Liver (tissue), 9 donors: ENCODE measurements around the gene RAPGEF1. TPM values are rescaled to one million over a fixed set of nuclear protein-coding genes. Genes with fewer than 3 reads are reported as not detected.

Experiments
- DNase-seq: peaks from one replicate; pipeline ENCODE4 v3.0.0-alpha.2; 2017; ENCODE audit warnings: low spot score
- H3K27ac ChIP-seq, 2 donors: one replicate each; pipeline ENCODE4 v1.7.0; 2013; ENCODE audit warnings: inconsistent platforms in 2 of 2, low read length in 2 of 2, control low read depth in 1 of 2, low read depth in 1 of 2, mild to moderate bottlenecking in 1 of 2
- H3K27me3 ChIP-seq, 4 donors: one replicate each; pipeline versions ENCODE4 v1.6.1 to v1.7.0; 2013; ENCODE audit warnings: low read length in 3 of 4, inconsistent platforms in 1 of 4, mild to moderate bottlenecking in 1 of 4, moderate library complexity in 1 of 4; ENCODE audit not compliant: control insufficient read depth in 4 of 4, insufficient read depth in 4 of 4
- H3K36me3 ChIP-seq, 4 donors: one replicate each; pipeline versions ENCODE4 v1.6.1 to v1.7.0; 2013; ENCODE audit warnings: low read length in 3 of 4, mild to moderate bottlenecking in 3 of 4, low read depth in 1 of 4, moderate library complexity in 1 of 4; ENCODE audit not compliant: control insufficient read depth in 4 of 4, insufficient read depth in 3 of 4
- H3K4me1 ChIP-seq, 4 donors: one replicate each; pipeline versions ENCODE4 v1.6.1 to v1.7.0; 2013; ENCODE audit warnings: low read length in 3 of 4, mild to moderate bottlenecking in 3 of 4, moderate library complexity in 1 of 4; ENCODE audit not compliant: control insufficient read depth in 4 of 4, insufficient read depth in 4 of 4
- H3K4me3 ChIP-seq, 3 donors: one replicate each; pipeline versions ENCODE4 v1.6.1 to v1.7.0; 2013; ENCODE audit warnings: low read length in 3 of 3, control low read depth in 1 of 3, low read depth in 1 of 3, mild to moderate bottlenecking in 1 of 3
- H3K9ac ChIP-seq, 2 donors: one replicate each; pipeline ENCODE4 v1.7.0; 2013; ENCODE audit warnings: low read length in 2 of 2, mild to moderate bottlenecking in 2 of 2, moderate library complexity in 2 of 2, control low read depth in 1 of 2, low read depth in 1 of 2
- H3K9me3 ChIP-seq, 4 donors: one replicate each; pipeline versions ENCODE4 v1.6.1 to v1.7.0; 2013; ENCODE audit warnings: low read length in 3 of 4; ENCODE audit not compliant: control insufficient read depth in 4 of 4
- EGR1 ChIP-seq, 2 donors: IDR thresholded peaks; 2 replicates each; pipeline ENCODE4 v1.6.1; 2016 to 2018; ENCODE audit warnings: antibody characterized with exemption in 2 of 2, low read depth in 2 of 2
- FOXA1 ChIP-seq: IDR thresholded peaks from 2 replicates; pipeline ENCODE4 v1.6.1; 2016; ENCODE audit warnings: antibody characterized with exemption
- FOXA2 ChIP-seq: IDR thresholded peaks from 2 replicates; pipeline ENCODE4 v1.6.1; 2016; ENCODE audit warnings: antibody characterized with exemption
- GABPA ChIP-seq, 2 donors: IDR thresholded peaks in 1 of 2; conservative IDR thresholded peaks in 1 of 2; 2 replicates each; pipeline ENCODE4 v1.6.1; 2016; ENCODE audit warnings: antibody characterized with exemption in 2 of 2, mild to moderate bottlenecking in 1 of 2, moderate library complexity in 1 of 2
- HNF4A ChIP-seq, 2 donors: conservative IDR thresholded peaks; 2 replicates each; pipeline ENCODE4 v1.6.1; 2016; ENCODE audit warnings: antibody characterized with exemption in 2 of 2, mild to moderate bottlenecking in 2 of 2
- HNF4G ChIP-seq: IDR thresholded peaks from 2 replicates; pipeline ENCODE4 v1.6.1; 2016; ENCODE audit warnings: antibody characterized with exemption
- JUND ChIP-seq, 2 donors: IDR thresholded peaks; 2 replicates each; pipeline ENCODE4 v1.6.1; 2016; ENCODE audit warnings: antibody characterized with exemption in 2 of 2
- MAX ChIP-seq: IDR thresholded peaks from 2 replicates; pipeline ENCODE4 v1.6.1; 2016; ENCODE audit warnings: antibody characterized with exemption
- NR2F2 ChIP-seq: IDR thresholded peaks from 2 replicates; pipeline ENCODE4 v1.6.1; 2016; ENCODE audit warnings: antibody characterized with exemption
- RAD21 ChIP-seq, 2 donors: IDR thresholded peaks; 2 replicates each; pipeline ENCODE4 v1.6.1; 2016; ENCODE audit warnings: antibody characterized with exemption in 2 of 2, mild to moderate bottlenecking in 2 of 2
- RXRA ChIP-seq, 2 donors: IDR thresholded peaks; 2 replicates each; pipeline ENCODE4 v1.6.1; 2017 to 2018; ENCODE audit warnings: antibody characterized with exemption in 2 of 2, mild to moderate bottlenecking in 1 of 2
- SP1 ChIP-seq: IDR thresholded peaks from 2 replicates; pipeline ENCODE4 v1.6.1; 2018; ENCODE audit warnings: antibody characterized with exemption, mild to moderate bottlenecking
- YY1 ChIP-seq: IDR thresholded peaks from 2 replicates; pipeline ENCODE4 v1.6.1; 2016; ENCODE audit warnings: antibody characterized with exemption, mild to moderate bottlenecking
- ZBTB33 ChIP-seq: IDR thresholded peaks from 2 replicates; pipeline ENCODE4 v1.6.1; 2016; ENCODE audit warnings: antibody characterized with exemption
- WGBS: extraction: QIAGEN DNeasy Blood & Tissue Kit; methylation state at CpG from one replicate; pipeline ENCODE4 v1.1.7; 2013; 5-methylcytosine and 5-hydroxymethylcytosine counted together
- polyA plus RNA-seq, 2 donors: library from polyadenylated mRNA; stranded (reverse) in 1 of 2; unstranded in 1 of 2; fragments of 200-250 nt in 1 of 2; fragments of >200 nt in 1 of 2; fragmentation: Nextera tagmentation in 1 of 2; extraction: Ambion mirVana in 1 of 2; gene quantifications; one replicate each; pipeline versions ENCODE4 v1.2.1 to v1.2.3, GENCODE V29; 2013 to 2015
- total RNA-seq, 2 donors: library from RNA; depleted of rRNA; stranded (reverse); fragments of >200 nt; gene quantifications; one replicate each; pipeline ENCODE4 v1.2.3, GENCODE V29; 2014
- TF ChIP-seq, protein P1 (sequence below): IDR thresholded peaks from 2 replicates; pipeline ENCODE4 v1.6.1; 2016; ENCODE audit warnings: antibody characterized with exemption
- TF ChIP-seq, protein P2 (sequence below): fragments of 150-350 bp; IDR thresholded peaks from 2 replicates; pipeline ENCODE4 v1.5.1; 2017; ENCODE audit warnings: improper control_type of control experiment, low read depth, low read length; ENCODE audit not compliant: missing input control
- TF ChIP-seq, protein P3 (sequence below): IDR thresholded peaks from 2 replicates; pipeline ENCODE4 v1.6.1; 2016; ENCODE audit warnings: antibody characterized with exemption, mild to moderate bottlenecking
- donor health status: healthy.
- donor health status: healthy.
- donor health status: healthy.
- donor health status: healthy.
- donor health status: healthy.

The RAPGEF1 gene
- total and polyA plus RNA-seq, 4 donors = 5.6 to 19.7 (median 16.8) TPM

DNA sequence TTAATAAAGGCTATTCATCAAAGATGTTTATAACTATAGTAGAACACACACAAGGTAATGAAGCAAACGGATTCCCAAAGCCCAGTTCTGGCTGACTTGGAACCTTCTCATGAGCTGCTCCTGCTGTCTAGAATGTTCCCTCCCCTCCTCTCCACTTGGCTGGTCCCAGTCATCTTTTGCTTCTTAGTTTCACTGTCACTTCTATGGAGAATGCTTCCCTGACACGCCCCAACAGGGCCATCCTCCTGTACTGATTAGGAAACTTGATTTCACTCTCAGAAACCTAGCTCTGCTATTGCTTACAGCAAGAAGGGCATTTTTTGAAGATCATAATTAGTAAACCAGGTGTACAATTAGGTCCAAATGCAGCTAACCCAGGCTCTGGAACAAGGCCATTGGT is 3.2 kb upstream of the RAPGEF1 start:
- TF ChIP-seq JUND (IDR thresholded peaks at IDR 0.05) = no peak
- TF ChIP-seq GABPA (IDR thresholded peaks at IDR 0.05 in 1 of 2, conservative IDR thresholded peaks at IDR 0.05 in 1 of 2) = no peak
- TF ChIP-seq, protein P1, sequence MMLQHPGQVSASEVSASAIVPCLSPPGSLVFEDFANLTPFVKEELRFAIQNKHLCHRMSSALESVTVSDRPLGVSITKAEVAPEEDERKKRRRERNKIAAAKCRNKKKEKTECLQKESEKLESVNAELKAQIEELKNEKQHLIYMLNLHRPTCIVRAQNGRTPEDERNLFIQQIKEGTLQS = no peak
- TF ChIP-seq, protein P2, sequence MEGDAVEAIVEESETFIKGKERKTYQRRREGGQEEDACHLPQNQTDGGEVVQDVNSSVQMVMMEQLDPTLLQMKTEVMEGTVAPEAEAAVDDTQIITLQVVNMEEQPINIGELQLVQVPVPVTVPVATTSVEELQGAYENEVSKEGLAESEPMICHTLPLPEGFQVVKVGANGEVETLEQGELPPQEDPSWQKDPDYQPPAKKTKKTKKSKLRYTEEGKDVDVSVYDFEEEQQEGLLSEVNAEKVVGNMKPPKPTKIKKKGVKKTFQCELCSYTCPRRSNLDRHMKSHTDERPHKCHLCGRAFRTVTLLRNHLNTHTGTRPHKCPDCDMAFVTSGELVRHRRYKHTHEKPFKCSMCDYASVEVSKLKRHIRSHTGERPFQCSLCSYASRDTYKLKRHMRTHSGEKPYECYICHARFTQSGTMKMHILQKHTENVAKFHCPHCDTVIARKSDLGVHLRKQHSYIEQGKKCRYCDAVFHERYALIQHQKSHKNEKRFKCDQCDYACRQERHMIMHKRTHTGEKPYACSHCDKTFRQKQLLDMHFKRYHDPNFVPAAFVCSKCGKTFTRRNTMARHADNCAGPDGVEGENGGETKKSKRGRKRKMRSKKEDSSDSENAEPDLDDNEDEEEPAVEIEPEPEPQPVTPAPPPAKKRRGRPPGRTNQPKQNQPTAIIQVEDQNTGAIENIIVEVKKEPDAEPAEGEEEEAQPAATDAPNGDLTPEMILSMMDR = no peak
- no peak for TF ChIP-seq FOXA2
- no peak for TF ChIP-seq MAX
- TF ChIP-seq SP1 = no peak
- no peak for TF ChIP-seq HNF4G
- no peak for TF ChIP-seq NR2F2
- TF ChIP-seq, protein P3, sequence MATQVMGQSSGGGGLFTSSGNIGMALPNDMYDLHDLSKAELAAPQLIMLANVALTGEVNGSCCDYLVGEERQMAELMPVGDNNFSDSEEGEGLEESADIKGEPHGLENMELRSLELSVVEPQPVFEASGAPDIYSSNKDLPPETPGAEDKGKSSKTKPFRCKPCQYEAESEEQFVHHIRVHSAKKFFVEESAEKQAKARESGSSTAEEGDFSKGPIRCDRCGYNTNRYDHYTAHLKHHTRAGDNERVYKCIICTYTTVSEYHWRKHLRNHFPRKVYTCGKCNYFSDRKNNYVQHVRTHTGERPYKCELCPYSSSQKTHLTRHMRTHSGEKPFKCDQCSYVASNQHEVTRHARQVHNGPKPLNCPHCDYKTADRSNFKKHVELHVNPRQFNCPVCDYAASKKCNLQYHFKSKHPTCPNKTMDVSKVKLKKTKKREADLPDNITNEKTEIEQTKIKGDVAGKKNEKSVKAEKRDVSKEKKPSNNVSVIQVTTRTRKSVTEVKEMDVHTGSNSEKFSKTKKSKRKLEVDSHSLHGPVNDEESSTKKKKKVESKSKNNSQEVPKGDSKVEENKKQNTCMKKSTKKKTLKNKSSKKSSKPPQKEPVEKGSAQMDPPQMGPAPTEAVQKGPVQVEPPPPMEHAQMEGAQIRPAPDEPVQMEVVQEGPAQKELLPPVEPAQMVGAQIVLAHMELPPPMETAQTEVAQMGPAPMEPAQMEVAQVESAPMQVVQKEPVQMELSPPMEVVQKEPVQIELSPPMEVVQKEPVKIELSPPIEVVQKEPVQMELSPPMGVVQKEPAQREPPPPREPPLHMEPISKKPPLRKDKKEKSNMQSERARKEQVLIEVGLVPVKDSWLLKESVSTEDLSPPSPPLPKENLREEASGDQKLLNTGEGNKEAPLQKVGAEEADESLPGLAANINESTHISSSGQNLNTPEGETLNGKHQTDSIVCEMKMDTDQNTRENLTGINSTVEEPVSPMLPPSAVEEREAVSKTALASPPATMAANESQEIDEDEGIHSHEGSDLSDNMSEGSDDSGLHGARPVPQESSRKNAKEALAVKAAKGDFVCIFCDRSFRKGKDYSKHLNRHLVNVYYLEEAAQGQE = no peak
- no peak for TF ChIP-seq ZBTB33
- no peak for TF ChIP-seq RAD21 (IDR thresholded peaks at IDR 0.05)
- no peak for TF ChIP-seq YY1
- TF ChIP-seq HNF4A (conservative IDR thresholded peaks at IDR 0.05) = no peak
- TF ChIP-seq FOXA1 = no peak
- TF ChIP-seq RXRA (IDR thresholded peaks at IDR 0.05) = no peak
- H3K9ac ChIP-seq = no peak overlapping the region
- no peaks in the 10 kb centered on the region for H3K36me3 ChIP-seq
- H3K4me3 ChIP-seq = no peak overlapping the region
- no peak for DNase-seq
- peaks cover 7 to 16% (median 9%) of the 10 kb centered on the region in 4 donors for H3K4me1 ChIP-seq
- 96% methylated on average over 2 of the region's 2 CpGs for WGBS
- H3K27ac ChIP-seq = no peak overlapping the region
- H3K9me3 ChIP-seq = no peaks in the 10 kb centered on the region
- H3K27me3 ChIP-seq = no peaks in the 10 kb centered on the region

DNA sequence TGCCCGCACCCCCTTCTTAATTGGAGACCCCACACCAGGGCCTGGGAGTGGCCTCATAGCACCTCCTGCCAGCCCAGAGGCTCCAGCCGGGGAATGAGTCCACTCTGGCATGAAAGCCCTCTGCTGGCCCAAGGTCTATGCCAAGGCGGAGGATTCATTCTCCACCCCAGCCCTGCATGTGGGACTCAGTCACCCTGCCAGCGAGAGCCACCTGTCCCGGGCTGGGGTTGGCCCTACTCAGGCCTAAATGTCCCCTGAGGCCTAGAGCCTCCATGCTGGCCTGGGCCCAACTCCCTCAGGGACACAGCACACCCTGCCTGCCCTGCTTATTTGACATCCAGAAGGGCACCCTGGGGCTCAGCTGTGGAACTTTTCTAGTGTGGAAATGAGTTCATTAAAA is 1.0 kb upstream of the RAPGEF1 start:
- no peak overlapping the region for H3K4me3 ChIP-seq
- H3K27me3 ChIP-seq = no peaks in the 10 kb centered on the region
- H3K27ac ChIP-seq = no peak overlapping the region
- H3K9ac ChIP-seq = no peak overlapping the region
- DNase-seq = no peak
- 86% methylated on average over 5 of the region's 5 CpGs for WGBS
- TF ChIP-seq, protein P1 = no peak
- TF ChIP-seq NR2F2 (no peak), EGR1 (IDR thresholded peaks at IDR 0.05; ENCODE audit: low read depth in 2 of 2) (no peak), JUND (IDR thresholded peaks at IDR 0.05) (no peak), SP1 (no peak)
- peaks cover 15 to 32% (median 23%) of the 10 kb centered on the region in 4 donors for H3K4me1 ChIP-seq
- H3K36me3 ChIP-seq = no peaks in the 10 kb centered on the region
- no peaks in the 10 kb centered on the region for H3K9me3 ChIP-seq
